HepG2 (cell line): ENCODE results near the gene POLR2F. TPM values are rescaled to one million over a fixed set of nuclear protein-coding genes. Genes with fewer than 3 reads are reported as not detected.
"Not testable (repeated sequence)": the region's sequence is repeated elsewhere in the genome, so short reads cannot be mapped to it uniquely, and the experiment has no call there.

ENCODE experiments used
- ATAC-seq: fragments of 200-7000 bp; cut with Tn5 transposase; 3 replicates; pipeline ENCODE4 v1.9.1; 2020; ENCODE audit warnings: mild to moderate bottlenecking, moderate library complexity
- BruUV-seq: library from RNA; stranded (reverse); fragments of 400-500 nt; replicated peaks from 2 replicates; lab custom pipeline; 2021; lab: Mats Ljungman, UMichigan
- CTCF ChIA-PET: fragments of 300-600 bp; formaldehyde crosslinking; extraction: SDS; loops from one replicate; lab custom pipeline; 2021; ENCODE audit warnings: low total read pairs, inconsistent platforms, low intra/inter-chr PET ratio; lab: Yijun Ruan, JAX
- POLR2A ChIA-PET: fragments of 350-600 bp; sonication (Branson Sonifier 250); formaldehyde crosslinking; loops from one replicate; lab custom pipeline; 2020; ENCODE audit warnings: antibody characterized with exemption, inconsistent platforms; lab: Yijun Ruan, JAX
- DNase-seq: peaks from one replicate; pipeline ENCODE4 v3.0.0-alpha.2; 2015; ENCODE audit warnings: low spot score
- FAIRE-seq: peaks from 3 replicates; lab custom pipeline; 2011; peaks lifted over from hg19 to GRCh38; lab: Jason Lieb, UNC
- H2AFZ ChIP-seq: one replicate; pipeline ENCODE4 v1.6.1; 2011; ENCODE audit warnings: low read length, inconsistent platforms
- H3K27ac ChIP-seq: fragments of 300-600 bp; 3 replicates; pipeline ENCODE4 v1.8.0; 2011; ENCODE audit warnings: mixed run types, mild to moderate bottlenecking, mixed read lengths, low read length, inconsistent platforms; ENCODE audit not compliant: insufficient read depth; ENCODE audit errors: extremely low read length
- H3K27me3 ChIP-seq, 2 experiments: fragments of 200-600 bp in 1 of 2; 2 replicates in 1 of 2; 3 replicates in 1 of 2; pipeline versions ENCODE4 v1.6.0 to v1.8.0; 2011; ENCODE audit warnings: low read length in 2 of 2, mild to moderate bottlenecking in 2 of 2, moderate library complexity in 2 of 2, inconsistent platforms in 1 of 2; ENCODE audit not compliant: insufficient read depth in 2 of 2, control insufficient read depth in 1 of 2
- H3K36me3 ChIP-seq, 2 experiments: fragments of 200-600 bp in 1 of 2; replicated peaks in 1 of 2; 2 replicates in 1 of 2; 3 replicates in 1 of 2; pipeline versions ENCODE4 v1.5.1 to v1.8.0; 2011; ENCODE audit warnings: low read length in 2 of 2, inconsistent platforms in 1 of 2; ENCODE audit not compliant: insufficient read depth in 2 of 2, control insufficient read depth in 1 of 2
- H3K4me1 ChIP-seq: 2 replicates; pipeline ENCODE4 v1.5.1; 2012; ENCODE audit warnings: low read length, inconsistent platforms; ENCODE audit not compliant: insufficient read depth
- H3K4me2 ChIP-seq: 2 replicates; pipeline ENCODE4 v1.6.0; 2011; ENCODE audit warnings: low read depth, low read length, inconsistent platforms
- H3K4me3 ChIP-seq, 3 experiments: fragments of 200-600 bp in 1 of 3; sonication (generic), shearing (Covaris generic) in 1 of 3; replicated peaks in 1 of 3; 2 replicates each; pipeline ENCODE4 v1.5.1; 2011 to 2016; ENCODE audit warnings: low read length in 3 of 3, inconsistent platforms in 2 of 3, low read depth in 2 of 3, mild to moderate bottlenecking in 2 of 3, control low read depth in 1 of 3, mixed read lengths in 1 of 3; ENCODE audit not compliant: insufficient read depth in 1 of 3
- H3K79me2 ChIP-seq: one replicate; pipeline ENCODE4 v1.6.1; 2011; ENCODE audit warnings: low read length, inconsistent platforms; ENCODE audit not compliant: insufficient read depth
- H3K9ac ChIP-seq: 2 replicates; pipeline ENCODE4 v1.6.0; 2011; ENCODE audit warnings: mild to moderate bottlenecking, low read depth, low read length, inconsistent platforms; ENCODE audit not compliant: insufficient read depth
- H3K9me3 ChIP-seq: 2 replicates; pipeline ENCODE4 v1.5.1; 2012; ENCODE audit warnings: mild to moderate bottlenecking, low read length
- H4K20me1 ChIP-seq: 2 replicates; pipeline ENCODE4 v1.6.0; 2011; ENCODE audit warnings: inconsistent platforms, mild to moderate bottlenecking, low read length, moderate library complexity; ENCODE audit not compliant: insufficient read depth
- CBFB ChIP-seq: sonication (generic); formaldehyde crosslinking; IDR thresholded peaks from 2 replicates; pipeline ENCODE4 v1.4.0; 2020; ENCODE audit warnings: missing genetic modification reagents
- ELF4 ChIP-seq: sonication (generic); formaldehyde crosslinking; IDR thresholded peaks from 2 replicates; pipeline ENCODE4 v1.5.0; 2020; ENCODE audit warnings: missing genetic modification reagents, mild to moderate bottlenecking, moderate library complexity, borderline replicate concordance
- FOXK1 ChIP-seq: sonication (generic); formaldehyde crosslinking; IDR thresholded peaks from 2 replicates; pipeline ENCODE4 v1.4.0; 2020; ENCODE audit warnings: low read depth, missing genetic modification reagents, borderline replicate concordance
- MTA1 ChIP-seq: sonication (generic); formaldehyde crosslinking; IDR thresholded peaks from 2 replicates; pipeline ENCODE4 v1.4.0; 2020; ENCODE audit warnings: missing genetic modification reagents, mild to moderate bottlenecking, borderline replicate concordance
- NR2F2 ChIP-seq: IDR thresholded peaks from 2 replicates; pipeline ENCODE4 v1.6.1; 2012; ENCODE audit warnings: low read depth, inconsistent platforms, borderline replicate concordance
- RBAK ChIP-seq: sonication (generic); formaldehyde crosslinking; IDR thresholded peaks from 2 replicates; pipeline ENCODE4 v1.5.1; 2020; ENCODE audit warnings: mild to moderate bottlenecking, missing genetic modification reagents
- TAF15 ChIP-seq: fragments of 200-400 bp; formaldehyde crosslinking; IDR thresholded peaks from one replicate; pipeline ENCODE4 v1.6.1; 2018; ENCODE audit warnings: mild to moderate bottlenecking, low read depth, low read length; ENCODE audit not compliant: poor library complexity, severe bottlenecking
- TEAD2 ChIP-seq: sonication (generic); formaldehyde crosslinking; IDR thresholded peaks from 2 replicates; pipeline ENCODE4 v1.9.0; 2021; ENCODE audit warnings: missing genetic modification reagents
- ZFP62 ChIP-seq: sonication (generic); formaldehyde crosslinking; IDR thresholded peaks from 2 replicates; pipeline ENCODE4 v1.4.0; 2020; ENCODE audit warnings: missing genetic modification reagents
- WGBS: methylation state at CpG from one replicate; pipeline ENCODE4 v1.1.6; 2017; ENCODE audit warnings: low lambda C conversion rate; 5-methylcytosine and 5-hydroxymethylcytosine counted together
- in situ Hi-C: cut with HindIII; loops from 2 replicates; pipeline ENCODE4 v1.10.0; 2017; ENCODE audit warnings: low pct_unique_long_range_greater_than_20kb; ENCODE audit not compliant: extremely low pct_ligation_motif_present
- intact Hi-C: fragments of 100-400 bp; cut with micrococcal nuclease; formaldehyde crosslinking; loops from one replicate; pipeline ENCODE4 v1.10.0; 2022; ENCODE audit not compliant: unreplicated experiment
- polyA plus RNA-seq, 8 experiments: library from polyadenylated mRNA; depleted of rRNA in 3 of 8; stranded (reverse) in 7 of 8; unstranded in 1 of 8; fragments of >200 nt; fragmentation: Illumina TruSeq in 4 of 8; extraction: Trizol in 4 of 8; gene quantifications; 2 replicates each; pipeline versions ENCODE4 v1.2.1 to v1.2.3, GENCODE V29; 2011 to 2016; ENCODE audit warnings: low read depth in 4 of 8, missing spikeins in 1 of 8, mixed read lengths in 1 of 8; ENCODE audit not compliant: insufficient read depth in 1 of 8
- total RNA-seq, 5 experiments: library from RNA; depleted of rRNA; stranded (reverse); fragments of >200 nt; fragmentation: Illumina TruSeq; extraction: Trizol; gene quantifications; 2 replicates each; pipeline ENCODE4 v1.2.3, GENCODE V29; 2016; ENCODE audit warnings: low read depth in 1 of 5
- TF ChIP-seq, protein P1 (sequence below): sonication (generic); formaldehyde crosslinking; IDR thresholded peaks from 2 replicates; pipeline ENCODE4 v1.4.0; 2020; ENCODE audit warnings: mild to moderate bottlenecking, missing genetic modification reagents
- TF ChIP-seq, protein P2 (sequence below): sonication (generic); formaldehyde crosslinking; IDR thresholded peaks from 2 replicates; pipeline ENCODE4 v1.4.0; 2020; ENCODE audit warnings: missing genetic modification reagents
- TF ChIP-seq, protein P3 (sequence below): sonication (generic); formaldehyde crosslinking; IDR thresholded peaks from 2 replicates; pipeline ENCODE4 v1.8.0; 2022; ENCODE audit warnings: missing genetic modification reagents, mild to moderate bottlenecking, borderline replicate concordance

POLR2F gene
- total and polyA plus RNA-seq, 2 of the 13 experiments (the other 11 are each of a cell fraction or from before 2014, with no cell fraction given): 135 to 158 TPM

DNA sequence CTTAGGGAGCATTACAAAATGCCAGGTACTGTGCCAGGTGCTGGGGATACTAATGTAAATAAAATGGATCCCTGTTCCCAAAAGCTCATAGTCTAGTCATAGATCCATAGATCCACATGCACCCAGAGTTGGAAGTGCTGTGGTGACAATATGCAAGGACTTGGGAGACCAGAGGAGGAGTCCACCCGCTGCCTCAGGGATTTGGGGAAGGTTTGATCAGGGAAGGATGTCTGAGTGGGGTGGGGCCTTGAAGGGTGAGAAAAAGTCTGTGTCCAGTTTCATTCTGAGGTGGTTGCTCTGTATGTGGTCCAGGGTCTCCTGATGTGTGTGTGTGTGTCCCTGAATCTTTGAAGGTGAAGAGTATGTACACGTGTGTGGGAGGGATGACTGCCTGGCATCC lies 21.7 kb downstream of the POLR2F start:
- Histone ChIP-seq H3K9me3 (no peaks in the 10 kb centered on the region), H3K27ac (no peak overlapping the region), H4K20me1 (no peaks in the 10 kb centered on the region), H3K4me3 (no peak overlapping the region), H3K27me3 (no peaks in the 10 kb centered on the region)
- FAIRE-seq: no peak
- BruUV-seq: no TSS peak
- TF ChIP-seq TEAD2 (no peak), ZFP62 (CRISPR knock-in tag) (no peak), ELF4 (CRISPR knock-in tag) (no peak), TAF15 (no peak), RBAK (no peak), CBFB (no peak), NR2F2 (no peak), MTA1 (CRISPR knock-in tag) (no peak), FOXK1 (CRISPR knock-in tag) (no peak)
- TF ChIP-seq, protein P1, sequence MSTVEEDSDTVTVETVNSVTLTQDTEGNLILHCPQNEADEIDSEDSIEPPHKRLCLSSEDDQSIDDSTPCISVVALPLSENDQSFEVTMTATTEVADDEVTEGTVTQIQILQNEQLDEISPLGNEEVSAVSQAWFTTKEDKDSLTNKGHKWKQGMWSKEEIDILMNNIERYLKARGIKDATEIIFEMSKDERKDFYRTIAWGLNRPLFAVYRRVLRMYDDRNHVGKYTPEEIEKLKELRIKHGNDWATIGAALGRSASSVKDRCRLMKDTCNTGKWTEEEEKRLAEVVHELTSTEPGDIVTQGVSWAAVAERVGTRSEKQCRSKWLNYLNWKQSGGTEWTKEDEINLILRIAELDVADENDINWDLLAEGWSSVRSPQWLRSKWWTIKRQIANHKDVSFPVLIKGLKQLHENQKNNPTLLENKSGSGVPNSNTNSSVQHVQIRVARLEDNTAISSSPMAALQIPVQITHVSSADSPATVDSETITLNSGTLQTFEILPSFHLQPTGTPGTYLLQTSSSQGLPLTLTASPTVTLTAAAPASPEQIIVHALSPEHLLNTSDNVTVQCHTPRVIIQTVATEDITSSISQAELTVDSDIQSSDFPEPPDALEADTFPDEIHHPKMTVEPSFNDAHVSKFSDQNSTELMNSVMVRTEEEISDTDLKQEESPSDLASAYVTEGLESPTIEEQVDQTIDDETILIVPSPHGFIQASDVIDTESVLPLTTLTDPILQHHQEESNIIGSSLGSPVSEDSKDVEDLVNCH: no peak
- TF ChIP-seq, protein P2, sequence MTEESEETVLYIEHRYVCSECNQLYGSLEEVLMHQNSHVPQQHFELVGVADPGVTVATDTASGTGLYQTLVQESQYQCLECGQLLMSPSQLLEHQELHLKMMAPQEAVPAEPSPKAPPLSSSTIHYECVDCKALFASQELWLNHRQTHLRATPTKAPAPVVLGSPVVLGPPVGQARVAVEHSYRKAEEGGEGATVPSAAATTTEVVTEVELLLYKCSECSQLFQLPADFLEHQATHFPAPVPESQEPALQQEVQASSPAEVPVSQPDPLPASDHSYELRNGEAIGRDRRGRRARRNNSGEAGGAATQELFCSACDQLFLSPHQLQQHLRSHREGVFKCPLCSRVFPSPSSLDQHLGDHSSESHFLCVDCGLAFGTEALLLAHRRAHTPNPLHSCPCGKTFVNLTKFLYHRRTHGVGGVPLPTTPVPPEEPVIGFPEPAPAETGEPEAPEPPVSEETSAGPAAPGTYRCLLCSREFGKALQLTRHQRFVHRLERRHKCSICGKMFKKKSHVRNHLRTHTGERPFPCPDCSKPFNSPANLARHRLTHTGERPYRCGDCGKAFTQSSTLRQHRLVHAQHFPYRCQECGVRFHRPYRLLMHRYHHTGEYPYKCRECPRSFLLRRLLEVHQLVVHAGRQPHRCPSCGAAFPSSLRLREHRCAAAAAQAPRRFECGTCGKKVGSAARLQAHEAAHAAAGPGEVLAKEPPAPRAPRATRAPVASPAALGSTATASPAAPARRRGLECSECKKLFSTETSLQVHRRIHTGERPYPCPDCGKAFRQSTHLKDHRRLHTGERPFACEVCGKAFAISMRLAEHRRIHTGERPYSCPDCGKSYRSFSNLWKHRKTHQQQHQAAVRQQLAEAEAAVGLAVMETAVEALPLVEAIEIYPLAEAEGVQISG: no peak
- TF ChIP-seq, protein P3, sequence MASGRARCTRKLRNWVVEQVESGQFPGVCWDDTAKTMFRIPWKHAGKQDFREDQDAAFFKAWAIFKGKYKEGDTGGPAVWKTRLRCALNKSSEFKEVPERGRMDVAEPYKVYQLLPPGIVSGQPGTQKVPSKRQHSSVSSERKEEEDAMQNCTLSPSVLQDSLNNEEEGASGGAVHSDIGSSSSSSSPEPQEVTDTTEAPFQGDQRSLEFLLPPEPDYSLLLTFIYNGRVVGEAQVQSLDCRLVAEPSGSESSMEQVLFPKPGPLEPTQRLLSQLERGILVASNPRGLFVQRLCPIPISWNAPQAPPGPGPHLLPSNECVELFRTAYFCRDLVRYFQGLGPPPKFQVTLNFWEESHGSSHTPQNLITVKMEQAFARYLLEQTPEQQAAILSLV: no peak
- TF ChIP-seq, all 625 proteins: peak for 0
- no peaks in the 10 kb centered on the region; a peak in 2 of 5 replicates for H3K36me3 ChIP-seq
- no peak overlapping the region for H3K9ac ChIP-seq
- ChIA-PET POLR2A (no interaction called here), CTCF (no interaction called here)
- 93% methylated on average over 2 of the region's 2 CpGs for WGBS
- ATAC-seq (no peak), DNase-seq (no peak)
- intact Hi-C loops: no loop called here
- in situ Hi-C loops: no loop called here
- H3K4me2 ChIP-seq: no peak overlapping the region
- peaks cover 32% of the 10 kb centered on the region for H3K4me1 ChIP-seq
- H3K79me2 ChIP-seq: no peaks in the 10 kb centered on the region
- H2AFZ ChIP-seq: no peak overlapping the region

DNA sequence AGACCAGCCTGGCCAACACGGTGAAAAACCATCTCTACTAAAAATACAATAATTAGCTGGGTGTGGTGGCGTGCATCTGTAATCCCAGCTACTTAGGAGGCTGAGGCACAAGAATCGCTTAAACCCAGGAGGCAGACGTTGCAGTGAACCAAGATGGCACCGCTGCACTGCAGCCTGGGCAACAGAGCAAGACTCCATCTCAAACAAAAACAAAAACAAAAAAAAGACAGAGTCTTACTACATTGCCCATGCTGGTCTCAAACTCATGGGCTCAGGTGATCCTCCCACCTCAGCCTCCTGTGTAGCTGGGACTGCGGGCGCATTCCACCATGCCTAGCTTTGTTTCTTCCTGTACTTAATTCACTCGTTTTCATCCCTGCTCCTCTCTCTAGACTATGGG lies 22.5 kb downstream of the POLR2F start:
- DNase-seq, H3K4me3 ChIP-seq, in situ Hi-C loops, POLR2A ChIA-PET, intact Hi-C loops, H3K36me3 ChIP-seq, BruUV-seq, CTCF ChIA-PET, H4K20me1 ChIP-seq, H2AFZ ChIP-seq, H3K27ac ChIP-seq, H3K27me3 ChIP-seq, H3K9ac ChIP-seq, ATAC-seq, FAIRE-seq, H3K4me2 ChIP-seq, H3K79me2 ChIP-seq, H3K9me3 ChIP-seq: not testable (repeated sequence)
- H3K4me1 ChIP-seq: peaks cover 32% of the 10 kb centered on the region
- WGBS: 95% methylated on average over 8 of the region's 8 CpGs
